DMS53 treated with DMSO at 0.1 percent for 48 hours (cell line): ENCODE results near the gene SLC38A9.

Experiments
- DNase-seq: peaks from one replicate; lab custom pipeline; 2025; ENCODE audit not compliant: unreplicated experiment; lab: John Stamatoyannopoulos, UW

SLC38A9 gene

GRCh38 chr5:55665065-55665464 is 47.1 kb downstream of the SLC38A9 start:
- no peak for DNase-seq

- no peak for DNase-seq
Observed at GRCh38 chr5:55657443-55657842, 54.7 kb downstream of the SLC38A9 start.

GRCh38 chr5:55650386-55650785 is 61.7 kb downstream of the SLC38A9 start:
- no peak for DNase-seq

DNA sequence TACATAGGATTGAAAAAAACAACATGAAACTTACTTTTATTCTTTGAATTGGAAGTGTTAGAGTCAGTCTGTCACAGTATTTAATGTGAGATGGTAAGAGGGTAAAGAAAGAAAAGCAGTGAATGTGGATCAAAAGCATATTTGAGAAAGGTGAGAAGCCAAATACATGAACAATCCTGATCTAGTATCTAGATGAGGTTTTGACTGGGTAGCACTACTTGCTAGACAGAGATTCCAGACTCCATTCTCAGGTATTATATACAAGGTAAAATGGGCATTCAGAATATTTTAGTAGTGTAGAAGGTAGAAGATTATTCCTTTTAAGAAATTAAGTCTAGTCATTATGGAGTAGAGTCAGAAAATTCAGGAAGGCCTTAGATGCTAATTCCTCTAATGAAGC is 62.2 kb downstream of the SLC38A9 start:
- DNase-seq, result no peak

DNA sequence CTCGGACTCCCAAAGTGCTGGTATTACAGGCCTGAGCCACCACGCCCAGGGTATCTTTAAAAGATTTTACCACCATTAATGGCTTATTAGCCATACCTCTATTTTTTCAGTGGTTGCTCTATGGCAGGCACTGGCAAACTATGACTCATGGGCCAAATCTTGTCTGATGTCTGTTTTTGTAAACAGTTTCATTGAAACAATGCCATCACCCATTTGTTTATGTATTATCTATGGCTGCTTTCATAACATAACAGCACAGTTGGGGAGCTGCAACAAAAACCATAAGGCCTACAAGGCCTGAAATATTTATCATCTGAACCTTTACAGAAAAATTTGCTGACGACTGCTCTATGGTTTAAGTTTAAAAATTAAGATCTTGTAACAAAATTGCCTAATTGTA is 66.8 kb downstream of the SLC38A9 start:
- DNase-seq, result no peak

- DNase-seq, result no peak
Observed at GRCh38 chr5:55638455-55638854, 73.7 kb downstream of the SLC38A9 start.

DNA sequence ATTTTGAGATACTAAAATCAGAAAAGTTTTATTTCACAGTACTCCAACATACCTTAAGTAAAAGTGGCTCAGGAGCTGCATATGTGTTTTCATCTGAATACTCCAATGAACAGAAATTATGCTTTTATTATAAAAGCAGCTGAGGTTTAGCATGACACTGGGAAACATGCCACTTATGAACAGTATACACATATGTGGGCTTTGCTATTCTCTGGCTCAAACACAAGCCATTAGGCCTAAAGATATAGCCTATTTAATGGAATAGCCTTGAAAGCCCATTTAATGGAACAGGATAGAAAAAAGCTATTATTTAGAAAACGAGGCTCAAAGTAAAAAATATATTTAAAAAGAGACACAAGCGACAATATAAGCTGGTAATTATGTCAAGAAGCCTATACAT is 74.1 kb downstream of the SLC38A9 start:
- DNase-seq, result no peak

DNA sequence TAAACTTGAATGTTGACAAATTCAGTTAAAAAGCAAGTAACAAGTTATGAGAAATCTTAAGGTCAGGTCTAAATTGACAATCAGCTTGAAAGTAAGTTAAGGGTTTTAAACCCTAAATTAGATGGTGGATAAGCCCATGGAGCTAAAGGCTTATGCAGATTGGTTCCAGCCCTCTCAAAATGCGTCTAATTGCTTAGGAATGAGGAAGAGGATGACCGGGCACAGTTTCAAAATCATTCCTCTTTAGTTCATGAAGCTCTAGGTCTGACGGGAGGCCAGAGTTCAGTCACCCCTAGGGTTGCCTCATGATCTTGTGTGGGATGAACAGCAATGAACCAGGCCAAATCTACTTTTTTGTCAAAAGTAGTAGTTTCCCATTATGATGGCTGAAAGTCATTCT is 75.4 kb downstream of the SLC38A9 start:
- no peak for DNase-seq

DNA sequence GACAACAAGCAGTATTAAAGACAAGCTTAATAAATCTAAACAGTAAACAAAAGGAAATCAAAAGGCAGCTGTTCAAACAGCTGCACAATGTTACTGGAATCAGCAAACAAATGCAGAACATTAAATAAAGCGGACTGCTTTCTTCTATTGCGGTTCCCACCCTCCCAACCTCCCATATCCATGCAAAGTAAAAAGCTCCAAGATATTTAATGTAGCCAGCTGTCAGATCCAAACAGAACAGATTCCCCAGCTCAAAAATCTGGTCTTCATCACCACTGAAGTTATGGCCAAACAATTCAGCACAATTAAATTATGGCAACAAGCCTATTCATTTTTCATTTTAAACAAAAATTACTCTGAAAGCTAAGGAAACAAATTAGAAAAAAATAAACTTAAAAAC is 75.9 kb downstream of the SLC38A9 start:
- DNase-seq, result peak; percentile 84

- no peak for DNase-seq
Observed at GRCh38 chr5:55634866-55635265, 77.3 kb downstream of the SLC38A9 start.

- peak; percentile 46 for DNase-seq
Observed at GRCh38 chr5:55634209-55634805, 77.8 kb downstream of the SLC38A9 start.

DNA sequence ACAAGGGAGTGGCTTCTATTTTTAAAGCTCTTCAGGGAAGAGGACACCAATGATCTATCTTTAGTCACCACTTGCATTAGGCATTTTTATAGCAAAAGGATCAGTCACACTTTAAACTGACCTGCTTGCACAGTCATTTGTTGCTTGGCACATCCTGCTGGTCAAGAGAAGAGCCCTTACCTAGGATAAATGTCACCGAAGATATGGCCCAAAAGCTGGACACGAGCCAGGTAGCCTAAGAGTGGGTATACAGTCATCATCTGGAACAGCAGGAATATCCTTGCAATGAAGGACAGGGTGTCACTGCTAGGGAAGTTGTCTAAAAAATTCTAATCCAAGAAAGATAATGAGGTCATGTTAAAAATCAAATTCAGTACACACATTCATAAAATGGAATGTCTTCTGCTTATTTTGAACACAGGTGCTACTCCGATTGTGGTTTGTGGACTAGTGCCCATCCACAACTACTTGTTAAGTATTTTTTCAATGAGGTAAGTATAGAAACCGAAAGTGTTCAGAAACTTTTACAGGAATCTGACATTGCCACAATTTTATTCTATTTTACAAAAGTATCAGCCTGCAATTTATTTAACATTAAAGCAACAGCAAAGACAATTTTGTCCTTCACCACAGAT is 78.4 kb downstream of the SLC38A9 start:
- DNase-seq, result peak; percentile 90

GRCh38 chr5:55629815-55630214 is 82.3 kb downstream of the SLC38A9 start:
- DNase-seq, result peak; percentile 20

GRCh38 chr5:55626790-55627189 is 85.3 kb downstream of the SLC38A9 start:
- no peak for DNase-seq

GRCh38 chr5:55625913-55626312 is 86.2 kb downstream of the SLC38A9 start:
- DNase-seq, result no peak

DNA sequence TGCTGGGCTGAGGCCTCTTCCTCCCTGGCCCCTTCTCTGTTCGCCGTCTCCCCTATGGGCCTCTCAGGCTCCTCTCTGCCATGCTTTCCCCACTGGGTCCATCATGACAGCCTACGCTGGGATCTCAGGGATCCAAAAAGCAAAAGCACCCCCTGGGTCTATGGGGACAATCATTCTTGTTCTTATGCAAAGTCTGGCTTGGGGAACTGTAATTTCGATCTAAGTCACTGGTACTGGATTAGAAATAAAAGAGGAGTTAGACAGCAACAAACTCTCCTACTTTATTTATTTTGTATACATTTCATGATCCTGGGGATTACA is 86.6 kb downstream of the SLC38A9 start:
- DNase-seq, result no peak

DNA sequence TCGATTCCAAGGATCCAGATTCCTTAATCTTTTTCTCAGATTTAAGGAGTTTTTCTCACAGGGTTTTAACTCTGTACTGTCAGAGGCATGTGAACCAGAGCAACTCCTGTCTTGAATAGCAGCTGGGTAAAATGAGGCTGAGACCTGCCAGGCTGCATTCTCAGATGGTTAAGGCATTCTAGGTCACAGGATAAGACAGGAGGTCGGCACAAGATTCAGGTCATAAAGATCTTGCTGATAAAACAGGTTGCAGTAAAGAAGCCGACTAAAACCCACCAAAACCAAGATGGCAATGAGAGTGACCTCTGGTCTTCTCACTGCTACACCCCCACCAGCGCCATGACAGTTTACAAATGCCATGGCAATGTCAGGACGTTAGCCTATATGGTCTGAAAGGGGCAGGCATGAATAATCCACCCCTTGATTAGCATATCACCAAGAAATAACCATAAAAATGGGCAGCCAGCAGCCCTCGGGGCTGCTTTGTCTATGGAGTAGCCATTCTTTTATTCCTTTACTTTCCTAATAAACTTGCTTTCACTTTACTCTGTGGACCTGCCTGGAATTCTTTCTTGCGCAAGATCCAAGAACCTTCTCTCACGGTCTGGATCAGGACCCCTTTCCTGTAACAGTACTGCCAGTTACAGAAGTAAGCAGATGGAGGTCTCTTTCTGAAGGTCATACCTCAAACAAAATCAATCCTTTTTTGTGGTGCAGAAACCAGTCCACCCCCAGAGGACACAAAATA is 87.1 kb downstream of the SLC38A9 start:
- no peak for DNase-seq

GRCh38 chr5:55623789-55624188 is 88.3 kb downstream of the SLC38A9 start:
- DNase-seq, result no peak

DNA sequence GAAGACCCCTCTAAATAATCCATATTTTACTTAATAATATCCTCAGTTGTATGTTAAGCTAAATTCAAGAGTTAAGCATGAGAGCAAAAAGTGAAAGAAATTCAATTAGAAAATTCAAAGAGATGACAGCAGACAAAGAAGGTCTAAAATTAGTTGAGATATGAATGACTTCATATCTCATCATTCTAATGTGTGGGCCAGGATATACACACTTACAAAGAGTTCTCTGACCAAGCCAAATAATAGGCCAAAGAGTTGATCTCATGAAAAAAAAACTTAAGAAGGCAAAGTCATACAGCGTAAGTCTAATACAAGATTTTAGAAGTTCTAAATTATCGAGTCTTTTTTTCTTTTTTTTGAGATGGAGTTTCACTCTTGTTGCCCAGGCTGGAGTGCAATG is 89.7 kb downstream of the SLC38A9 start:
- no peak for DNase-seq

GRCh38 chr5:55621229-55621628 is 90.9 kb downstream of the SLC38A9 start:
- no peak for DNase-seq

DNA sequence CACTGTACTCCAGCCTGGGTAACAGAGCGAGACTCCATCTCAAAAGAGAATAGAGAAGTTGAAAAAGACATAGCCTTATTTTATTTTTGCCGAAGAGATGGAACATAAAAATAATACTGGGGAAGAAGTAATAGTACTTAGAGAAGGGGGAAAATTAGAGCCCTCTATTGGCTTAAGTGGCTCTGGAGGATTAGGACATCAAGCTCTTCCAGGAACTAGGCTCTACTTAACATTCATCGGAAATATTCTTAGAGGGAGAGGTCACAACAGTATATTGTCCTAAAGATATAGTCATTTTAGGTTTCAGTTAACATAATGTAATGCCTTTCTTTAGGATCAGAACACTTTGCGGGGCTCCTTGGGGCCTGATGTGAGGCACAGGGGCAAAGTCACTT is 91.4 kb downstream of the SLC38A9 start:
- no peak for DNase-seq

DNA sequence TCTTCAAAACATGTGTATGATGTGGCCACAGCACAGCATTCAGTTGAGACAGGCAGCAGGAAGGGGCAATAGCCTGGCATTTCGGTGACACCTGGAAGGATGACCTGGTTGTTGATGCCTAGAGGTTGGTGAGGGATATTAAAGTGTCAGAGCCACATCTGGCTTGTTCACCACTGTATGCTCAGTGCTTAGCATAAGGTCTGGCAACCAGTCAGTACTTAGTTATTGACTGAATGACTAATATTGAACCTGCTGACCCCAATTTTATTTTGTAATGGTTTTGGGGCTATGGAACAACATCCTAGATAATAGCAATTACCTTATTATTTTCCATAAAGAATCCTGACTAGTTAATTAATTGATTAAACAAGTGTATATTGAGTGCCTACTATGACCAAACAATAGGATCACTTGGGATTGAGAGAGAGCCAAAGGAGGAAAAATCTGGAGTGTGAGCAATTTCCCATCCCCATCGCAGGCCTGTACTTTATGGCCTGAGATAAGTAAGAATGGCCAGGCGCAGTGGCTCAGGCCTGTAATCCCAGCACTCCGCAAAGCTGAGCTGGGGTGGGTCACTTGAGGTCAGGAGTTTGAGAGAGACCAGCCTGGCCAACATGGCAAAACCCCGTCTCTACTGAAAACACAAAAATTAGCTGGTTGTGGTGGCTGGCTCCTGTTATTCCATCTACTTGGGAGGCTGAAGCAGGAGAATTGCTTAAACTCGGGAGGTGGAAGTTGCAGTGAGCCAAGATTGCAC is 91.9 kb downstream of the SLC38A9 start:
- DNase-seq, result no peak
